Natural killer cell (primary cell): ENCODE measurements around the gene MYH15. TPM values are rescaled to one million over a fixed set of nuclear protein-coding genes. Genes with fewer than 3 reads are reported as not detected.

ENCODE experiments used
- ATAC-seq, 3 donors: fragments of 150-1000 bp in 2 of 3; fragments of 200-7000 bp in 1 of 3; cut with Tn5 transposase; 1 replicate in 1 of 3; 2 replicates in 2 of 3; pipeline ENCODE4 v1.10.0; 2021; ENCODE audit warnings: mild to moderate bottlenecking in 2 of 3, moderate library complexity in 2 of 3
- DNase-seq, 2 donors: peaks; one replicate each; pipeline versions ENCODE4 v3.0.0 to v3.0.0-alpha.2; 2013 to 2021; ENCODE audit warnings: mixed read lengths in 1 of 2
- H3K27ac ChIP-seq: one replicate; pipeline ENCODE4 v1.5.1; 2013; ENCODE audit warnings: mild to moderate bottlenecking, low read length
- H3K27me3 ChIP-seq: one replicate; pipeline ENCODE4 v1.6.1; 2013; ENCODE audit warnings: low read length; ENCODE audit not compliant: control insufficient read depth, insufficient read depth
- H3K36me3 ChIP-seq: one replicate; pipeline ENCODE4 v1.6.1; 2013; ENCODE audit warnings: low read length; ENCODE audit not compliant: control insufficient read depth, insufficient read depth
- H3K4me1 ChIP-seq: one replicate; pipeline ENCODE4 v1.6.1; 2013; ENCODE audit warnings: low read length; ENCODE audit not compliant: control insufficient read depth, insufficient read depth
- H3K4me3 ChIP-seq: one replicate; pipeline ENCODE4 v1.5.1; 2013; ENCODE audit warnings: low read length
- H3K9me3 ChIP-seq: one replicate; pipeline ENCODE4 v1.6.1; 2013; ENCODE audit warnings: low read length; ENCODE audit not compliant: control insufficient read depth, insufficient read depth
- H3K27ac Mint-ChIP-seq, 2 donors: one replicate each; pipeline ENCODE4 v1.8.0; 2022; ENCODE audit warnings: mild to moderate bottlenecking in 2 of 2, mixed read lengths in 2 of 2, moderate library complexity in 1 of 2
- H3K27me3 Mint-ChIP-seq, 2 donors: one replicate each; pipeline ENCODE4 v1.8.0; 2022; ENCODE audit warnings: low read depth in 2 of 2, mixed read lengths in 2 of 2
- H3K36me3 Mint-ChIP-seq: one replicate; pipeline ENCODE4 v1.8.0; 2022; ENCODE audit warnings: mixed read lengths
- H3K4me1 Mint-ChIP-seq, 2 donors: one replicate each; pipeline ENCODE4 v1.8.0; 2022; ENCODE audit warnings: mixed read lengths in 2 of 2
- H3K4me3 Mint-ChIP-seq: one replicate; pipeline ENCODE4 v1.8.0; 2022; ENCODE audit warnings: mild to moderate bottlenecking, moderate library complexity, mixed read lengths
- H3K9me3 Mint-ChIP-seq, 2 donors: one replicate each; pipeline ENCODE4 v1.8.0; 2022; ENCODE audit warnings: mixed read lengths in 2 of 2
- WGBS: methylation state at CpG from one replicate; pipeline ENCODE4 v1.1.7; 2013; ENCODE audit warnings: missing lambda C conversion rate; ENCODE audit not compliant: insufficient coverage; 5-methylcytosine and 5-hydroxymethylcytosine counted together
- intact Hi-C: fragments of 100-400 bp; cut with micrococcal nuclease; formaldehyde crosslinking; loops from one replicate; pipeline ENCODE4 v1.14.2; 2022
- total RNA-seq, 4 donors: library from RNA; stranded (reverse); fragments of 120-200 nt in 1 of 4; gene quantifications; one replicate each; pipeline versions ENCODE4 v1.2.3 to v1.2.4, GENCODE V29; 2013 to 2022
- TF ChIP-seq, protein P1 (sequence below): fragments of 200-600 bp; IDR thresholded peaks from one replicate; pipeline ENCODE4 v1.8.0; 2022; ENCODE audit warnings: antibody characterized with exemption

Gene MYH15
- total RNA-seq, 3 donors from 2014 or later (not counting 1 experiment from before 2014, with no cell fraction given) = 0.05 TPM; not detected in 2

DNA sequence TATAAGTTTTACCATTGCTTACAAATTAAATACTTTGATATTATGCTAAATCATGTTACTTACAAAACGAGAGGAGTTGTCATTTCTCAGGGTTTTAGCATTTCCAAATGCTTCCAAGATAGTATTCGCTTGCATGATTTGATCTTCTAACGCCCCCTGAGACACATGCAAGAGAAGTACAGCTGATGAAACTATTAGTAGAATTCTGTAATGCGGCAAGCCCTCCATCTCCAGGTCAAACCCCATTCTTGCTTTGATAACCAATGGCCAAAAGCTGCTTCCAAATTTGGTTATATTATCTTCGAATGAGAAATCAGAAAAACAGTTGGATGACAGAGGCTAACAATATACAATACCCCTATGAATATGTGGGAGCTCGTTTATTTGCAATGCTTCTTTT, 14.7 kb downstream of the MYH15 start:
- ATAC-seq = no peak
- DNase-seq = no peak
- intact Hi-C loops = no loop called here
- Histone ChIP-seq H3K27me3 (no peaks in the 10 kb centered on the region), H3K4me1 (no peaks in the 10 kb centered on the region), H3K9me3 (no peaks in the 10 kb centered on the region), H3K36me3 (no peaks in the 10 kb centered on the region), H3K27ac (no peak overlapping the region), H3K4me3 (no peak overlapping the region)
- TF ChIP-seq, protein P1, sequence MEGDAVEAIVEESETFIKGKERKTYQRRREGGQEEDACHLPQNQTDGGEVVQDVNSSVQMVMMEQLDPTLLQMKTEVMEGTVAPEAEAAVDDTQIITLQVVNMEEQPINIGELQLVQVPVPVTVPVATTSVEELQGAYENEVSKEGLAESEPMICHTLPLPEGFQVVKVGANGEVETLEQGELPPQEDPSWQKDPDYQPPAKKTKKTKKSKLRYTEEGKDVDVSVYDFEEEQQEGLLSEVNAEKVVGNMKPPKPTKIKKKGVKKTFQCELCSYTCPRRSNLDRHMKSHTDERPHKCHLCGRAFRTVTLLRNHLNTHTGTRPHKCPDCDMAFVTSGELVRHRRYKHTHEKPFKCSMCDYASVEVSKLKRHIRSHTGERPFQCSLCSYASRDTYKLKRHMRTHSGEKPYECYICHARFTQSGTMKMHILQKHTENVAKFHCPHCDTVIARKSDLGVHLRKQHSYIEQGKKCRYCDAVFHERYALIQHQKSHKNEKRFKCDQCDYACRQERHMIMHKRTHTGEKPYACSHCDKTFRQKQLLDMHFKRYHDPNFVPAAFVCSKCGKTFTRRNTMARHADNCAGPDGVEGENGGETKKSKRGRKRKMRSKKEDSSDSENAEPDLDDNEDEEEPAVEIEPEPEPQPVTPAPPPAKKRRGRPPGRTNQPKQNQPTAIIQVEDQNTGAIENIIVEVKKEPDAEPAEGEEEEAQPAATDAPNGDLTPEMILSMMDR = no peak
- no peak overlapping the region for H3K4me3 Mint-ChIP-seq
- H3K27me3 Mint-ChIP-seq = peaks cover 0 to 2% of the 10 kb centered on the region in 2 donors
- no peaks in the 10 kb centered on the region for H3K4me1 Mint-ChIP-seq
- no peaks in the 10 kb centered on the region for H3K9me3 Mint-ChIP-seq
- no peak overlapping the region for H3K27ac Mint-ChIP-seq
- 90% methylated on average over 4 of the region's 6 CpGs for WGBS
- H3K36me3 Mint-ChIP-seq = no peaks in the 10 kb centered on the region

DNA sequence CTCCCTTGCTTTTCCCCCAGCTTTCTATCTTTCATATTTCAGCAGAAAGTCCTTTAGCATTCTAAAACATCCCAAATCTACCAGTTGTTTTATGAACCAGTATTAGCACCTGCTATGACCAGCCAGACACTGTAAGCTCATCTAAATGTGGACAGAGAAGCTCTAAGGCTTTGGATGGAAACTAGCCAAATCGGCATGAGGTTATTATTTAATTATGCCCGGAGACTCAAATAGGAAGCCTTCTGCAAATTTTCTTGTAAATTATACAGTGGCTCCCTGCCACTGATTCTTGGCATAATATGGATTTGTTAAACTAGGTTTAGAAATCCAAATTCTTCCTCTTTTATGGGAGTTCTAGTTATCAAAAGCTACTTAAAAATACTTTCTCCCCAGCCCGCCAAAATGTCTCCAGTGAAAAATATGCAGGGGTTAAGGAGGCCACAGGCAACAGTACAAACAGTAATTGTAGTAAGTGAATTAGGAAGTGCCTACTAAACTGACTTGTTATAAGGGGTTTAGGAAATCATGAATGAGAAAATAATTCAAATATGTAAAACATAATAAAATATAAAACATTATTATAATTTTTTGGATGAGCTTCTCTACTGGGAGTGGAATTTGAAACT, 15.4 kb downstream of the MYH15 start:
- H3K36me3 Mint-ChIP-seq = no peaks in the 10 kb centered on the region
- no peak overlapping the region for H3K27ac ChIP-seq
- no peaks in the 10 kb centered on the region for H3K4me1 Mint-ChIP-seq
- H3K27me3 ChIP-seq = no peaks in the 10 kb centered on the region
- H3K27ac Mint-ChIP-seq = no peak overlapping the region
- WGBS = 96% methylated on average over 2 of the region's 3 CpGs
- no peaks in the 10 kb centered on the region for H3K9me3 Mint-ChIP-seq
- no peaks in the 10 kb centered on the region for H3K9me3 ChIP-seq
- intact Hi-C loops = loop anchor here (5.0 kb wide), 1 partner anchor 322 kb away; no protein-coding TSS in a partner anchor
- peaks cover 0 to 2% of the 10 kb centered on the region in 2 donors for H3K27me3 Mint-ChIP-seq
- no peak overlapping the region for H3K4me3 Mint-ChIP-seq
- no peak overlapping the region for H3K4me3 ChIP-seq
- no peak for ATAC-seq
- no peaks in the 10 kb centered on the region for H3K36me3 ChIP-seq
- no peak for DNase-seq
- TF ChIP-seq, protein P1 = no peak
- H3K4me1 ChIP-seq = no peaks in the 10 kb centered on the region

DNA sequence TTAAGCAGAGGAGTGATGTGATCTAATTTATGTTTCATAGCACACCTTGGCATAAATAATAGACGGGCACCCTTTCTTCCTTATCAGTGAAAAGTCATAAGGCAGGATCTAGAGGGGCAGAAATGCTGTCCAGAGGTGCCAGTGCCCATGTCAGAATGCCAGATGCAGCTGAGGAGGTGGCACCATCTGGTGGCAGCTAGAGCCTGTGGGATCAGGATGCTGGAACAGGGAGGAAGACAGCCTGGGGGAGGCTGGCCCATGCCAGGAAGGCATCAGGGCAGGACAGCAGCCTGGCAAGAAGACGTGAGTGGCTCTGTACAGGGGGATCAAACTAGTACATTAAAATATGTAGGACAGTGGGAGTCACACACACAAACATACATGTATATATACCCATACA, 16.5 kb downstream of the MYH15 start:
- no peak overlapping the region for H3K4me3 ChIP-seq
- intact Hi-C loops = loop anchor here (5.0 kb wide), 1 partner anchor 323 kb away; no protein-coding TSS in a partner anchor
- DNase-seq (no peak), ATAC-seq (no peak)
- Mint-ChIP-seq H3K36me3 (no peaks in the 10 kb centered on the region), H3K9me3 (no peaks in the 10 kb centered on the region), H3K27ac (no peak overlapping the region), H3K4me3 (no peak overlapping the region), H3K27me3 (peaks cover 0 to 2% of the 10 kb centered on the region in 2 donors), H3K4me1 (no peaks in the 10 kb centered on the region)
- WGBS = 80% methylated on average over 1 of the region's 2 CpGs
- H3K27ac ChIP-seq = no peak overlapping the region
- H3K9me3 ChIP-seq = no peaks in the 10 kb centered on the region
- no peaks in the 10 kb centered on the region for H3K4me1 ChIP-seq
- TF ChIP-seq, protein P1 = no peak
- no peaks in the 10 kb centered on the region for H3K36me3 ChIP-seq
- no peaks in the 10 kb centered on the region for H3K27me3 ChIP-seq

DNA sequence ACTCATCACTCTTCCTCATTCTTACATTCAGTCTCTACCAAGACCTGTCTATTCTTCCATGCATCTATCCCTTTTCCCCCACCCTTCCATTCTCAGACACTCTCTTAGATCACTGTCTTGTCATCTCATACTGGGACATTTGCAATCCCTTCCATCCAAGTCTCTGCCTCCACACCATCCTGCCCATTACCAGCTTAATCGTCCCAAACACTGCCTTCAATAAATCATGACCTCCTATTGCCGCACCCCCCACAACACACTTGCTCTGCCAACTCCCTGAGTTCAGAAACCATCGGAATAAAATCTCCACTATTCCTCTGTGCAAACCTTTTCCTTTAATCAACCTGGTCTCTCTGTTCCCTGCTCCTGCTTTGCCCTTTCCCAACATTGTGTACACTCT, 18.9 kb downstream of the MYH15 start:
- intact Hi-C loops = loop anchor here (5.0 kb wide), 1 partner anchor 326 kb away; no protein-coding TSS in a partner anchor
- no peaks in the 10 kb centered on the region for H3K9me3 Mint-ChIP-seq

More for the DNA sequence above, 18.9 kb downstream of the MYH15 start:
- no peak overlapping the region for H3K27ac Mint-ChIP-seq
- TF ChIP-seq, protein P1 = no peak
- Histone ChIP-seq H3K27ac (no peak overlapping the region), H3K4me1 (no peaks in the 10 kb centered on the region), H3K36me3 (no peaks in the 10 kb centered on the region), H3K4me3 (no peak overlapping the region), H3K9me3 (no peaks in the 10 kb centered on the region), H3K27me3 (no peaks in the 10 kb centered on the region)
- no peak overlapping the region for H3K4me3 Mint-ChIP-seq
- H3K36me3 Mint-ChIP-seq = no peaks in the 10 kb centered on the region
- no peaks in the 10 kb centered on the region for H3K4me1 Mint-ChIP-seq
- WGBS = 93% methylated on average over 3 of the region's 3 CpGs
- H3K27me3 Mint-ChIP-seq = peaks cover 0 to 2% of the 10 kb centered on the region in 2 donors
- ATAC-seq (no peak), DNase-seq (no peak)
